Heart left ventricle (tissue), 13 donors: ENCODE measurements around the gene PHKG2.

Source experiments
- POLR2A ChIP-seq, 2 donors: fragments of 450-650 bp; IDR thresholded peaks; one replicate each; pipeline ENCODE4 v1.6.1; 2017; ENCODE audit warnings: antibody characterized with exemption in 2 of 2, mild to moderate bottlenecking in 2 of 2, moderate library complexity in 2 of 2
- TF ChIP-seq, protein P1 (sequence below), 12 donors: fragments of 200-600 bp; sonication (generic) in 4 of 12; IDR thresholded peaks; one replicate each; pipeline versions ENCODE4 v1.5.0 to v1.8.0; 2018 to 2022; ENCODE audit warnings: antibody characterized with exemption in 12 of 12, mild to moderate bottlenecking in 5 of 12
- donor health status: ischemic (EF 13 %, LVEDD 7.1; RV severe dilation, severe dysfunction).
- donor health status: DM: no; HTN: yes; CAD: no.
- donor health status: DM: no; HTN: no; CAD: no.
- donor health status: ischemic (EF 25% LVEDD 6.9; RV normal size, moderate dysfunction).
- donor health status: ischemic (EF 25% LVEDD 5.7; RV mildly dilated, moderate dysfunction).
- donor health status: ischemic (EF 35%, LVEDD 5.7; RV mildly dilated, moderate dysfunction).
- donor health status: nonischemic (EF 11% LVEDD 7.7; RV severe dilation, severe dysfunction).
- donor health status: DM: yes; HTN: yes; CAD: no.
- donor health status: PGD.
- donor health status: ischemic (EF 29% LVEDD 5.4; RV normal size, mild dysfunction).
- donor health status: nonischemic (EF 23%, LVEDD 6.1; RV moderate dilation, normal function).

DNA sequence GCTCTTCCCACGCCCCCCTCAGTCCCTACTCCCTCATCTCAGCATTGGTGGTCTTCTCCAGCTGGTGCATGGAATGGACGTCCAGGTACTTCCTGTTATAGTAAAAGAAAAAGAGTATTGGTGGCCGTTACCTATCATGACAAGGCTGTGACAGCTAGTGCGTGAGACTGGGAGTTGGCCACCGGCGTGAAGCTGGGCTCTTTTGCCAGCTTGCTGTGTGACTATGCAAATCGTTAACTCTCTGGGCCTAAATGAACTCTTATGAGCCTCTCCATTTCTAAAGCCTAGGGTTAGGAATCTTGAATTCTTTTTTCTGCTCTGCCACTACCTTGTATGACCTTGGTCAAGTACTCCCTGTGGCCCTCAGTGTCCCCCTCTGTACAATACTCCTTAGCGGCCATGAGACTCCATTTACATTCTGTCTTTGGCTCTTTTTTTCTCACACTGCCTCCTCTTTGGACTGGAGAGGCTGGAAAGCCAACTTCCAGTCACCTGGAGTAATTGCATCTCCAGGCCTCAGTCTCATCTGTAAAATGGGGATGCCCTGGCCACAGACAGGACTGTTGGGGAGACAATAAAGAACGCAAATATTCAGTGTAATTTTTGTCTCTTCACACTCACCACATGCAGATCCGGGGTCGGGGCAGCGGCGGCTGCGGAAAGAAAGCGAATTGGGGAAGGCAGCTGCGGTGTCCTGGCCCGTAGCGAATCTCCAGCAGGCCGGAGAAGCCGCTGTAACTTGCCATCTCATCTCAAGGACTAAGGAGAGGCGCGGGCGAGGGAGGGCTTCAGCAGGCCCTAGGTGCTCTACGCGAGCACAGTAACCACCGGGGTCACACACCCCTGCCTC is 12.6 kb downstream of the PHKG2 start:
- no peak for TF ChIP-seq POLR2A (IDR thresholded peaks at IDR 0.05)
- TF ChIP-seq, protein P1, sequence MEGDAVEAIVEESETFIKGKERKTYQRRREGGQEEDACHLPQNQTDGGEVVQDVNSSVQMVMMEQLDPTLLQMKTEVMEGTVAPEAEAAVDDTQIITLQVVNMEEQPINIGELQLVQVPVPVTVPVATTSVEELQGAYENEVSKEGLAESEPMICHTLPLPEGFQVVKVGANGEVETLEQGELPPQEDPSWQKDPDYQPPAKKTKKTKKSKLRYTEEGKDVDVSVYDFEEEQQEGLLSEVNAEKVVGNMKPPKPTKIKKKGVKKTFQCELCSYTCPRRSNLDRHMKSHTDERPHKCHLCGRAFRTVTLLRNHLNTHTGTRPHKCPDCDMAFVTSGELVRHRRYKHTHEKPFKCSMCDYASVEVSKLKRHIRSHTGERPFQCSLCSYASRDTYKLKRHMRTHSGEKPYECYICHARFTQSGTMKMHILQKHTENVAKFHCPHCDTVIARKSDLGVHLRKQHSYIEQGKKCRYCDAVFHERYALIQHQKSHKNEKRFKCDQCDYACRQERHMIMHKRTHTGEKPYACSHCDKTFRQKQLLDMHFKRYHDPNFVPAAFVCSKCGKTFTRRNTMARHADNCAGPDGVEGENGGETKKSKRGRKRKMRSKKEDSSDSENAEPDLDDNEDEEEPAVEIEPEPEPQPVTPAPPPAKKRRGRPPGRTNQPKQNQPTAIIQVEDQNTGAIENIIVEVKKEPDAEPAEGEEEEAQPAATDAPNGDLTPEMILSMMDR (IDR thresholded peaks at IDR 0.05) = no peak
